HCT116 (cell line): ENCODE measurements around the gene MATR3.

Source experiments
- ATF3 ChIP-seq: IDR thresholded peaks from 2 replicates; pipeline ENCODE4 v1.6.1; 2012
- CEBPB ChIP-seq: IDR thresholded peaks from 2 replicates; pipeline ENCODE4 v1.6.1; 2012; ENCODE audit warnings: low read depth
- CTCF ChIP-seq, 3 experiments: fragments of 200-600 bp in 1 of 3; sonication (generic) in 1 of 3; IDR thresholded peaks in 2 of 3; conservative IDR thresholded peaks in 1 of 3; 2 replicates each; pipeline ENCODE4 v1.5.1; 2012 to 2017; ENCODE audit warnings: low read depth in 2 of 3, low read length in 2 of 3, antibody characterized with exemption in 1 of 3, borderline replicate concordance in 1 of 3, control low read depth in 1 of 3, mild to moderate bottlenecking in 1 of 3, mixed read lengths in 1 of 3, mixed run types in 1 of 3, moderate library complexity in 1 of 3; ENCODE audit not compliant: insufficient read depth in 1 of 3
- EZH2 ChIP-seq: fragments of 200-600 bp; sonication (generic); IDR thresholded peaks from 2 replicates; pipeline ENCODE4 v1.6.1; 2017; ENCODE audit warnings: antibody characterized with exemption, mixed run types
- EZH2phosphoT487 ChIP-seq: fragments of 200-600 bp; IDR thresholded peaks from 2 replicates; pipeline ENCODE4 v1.6.1; 2018; ENCODE audit warnings: antibody characterized with exemption, borderline replicate concordance
- POLR2A ChIP-seq: IDR thresholded peaks from 2 replicates; pipeline ENCODE4 v1.7.0; 2011; ENCODE audit warnings: borderline replicate concordance; ENCODE audit not compliant: insufficient read depth, insufficient read length; ENCODE audit errors: extremely low read depth
- POLR2AphosphoS5 ChIP-seq: IDR thresholded peaks from 2 replicates; pipeline ENCODE4 v1.6.1; 2011; ENCODE audit warnings: mild to moderate bottlenecking, low read depth, low read length, moderate library complexity
- SRF ChIP-seq: IDR thresholded peaks from 2 replicates; pipeline ENCODE4 v1.6.1; 2012; ENCODE audit warnings: low read depth
- ZNF274 ChIP-seq: fragments of 200-500 bp; sonication (Bioruptor generic); IDR thresholded peaks from 2 replicates; pipeline ENCODE4 v1.6.1; 2014; ENCODE audit warnings: mild to moderate bottlenecking, low read depth, low read length, inconsistent platforms

GRCh38 chr5:139276426-139276825 is 17.1 kb upstream of the MATR3 start:
- TF ChIP-seq CTCF (IDR thresholded peaks at IDR 0.05 in 2 of 3, conservative IDR thresholded peaks at IDR 0.05 in 1 of 3; ENCODE audit: borderline replicate concordance in 1 of 3, insufficient read depth in 1 of 3, low read depth in 2 of 3, low read length in 2 of 3) (no peak), POLR2A (no peak), ATF3 (no peak), POLR2AphosphoS5 (no peak), EZH2phosphoT487 (no peak), EZH2 (no peak), CEBPB (no peak), ZNF274 (no peak), SRF (no peak)
